GM18507 (cell line): Measurements from ENCODE around the gene PUM2.
"Not testable (repeated sequence)": the region's sequence is repeated elsewhere in the genome, so short reads cannot be mapped to it uniquely, and the experiment has no call there.

Source experiments
- DNase-seq: peaks from one replicate; pipeline ENCODE4 v3.0.0; 2011; ENCODE audit warnings: low read depth; ENCODE audit not compliant: insufficient read length; ENCODE audit errors: extremely low spot score
- FAIRE-seq: peaks from 2 replicates; lab custom pipeline; 2011; peaks lifted over from hg19 to GRCh38; lab: Jason Lieb, UNC

The PUM2 gene, protein sequence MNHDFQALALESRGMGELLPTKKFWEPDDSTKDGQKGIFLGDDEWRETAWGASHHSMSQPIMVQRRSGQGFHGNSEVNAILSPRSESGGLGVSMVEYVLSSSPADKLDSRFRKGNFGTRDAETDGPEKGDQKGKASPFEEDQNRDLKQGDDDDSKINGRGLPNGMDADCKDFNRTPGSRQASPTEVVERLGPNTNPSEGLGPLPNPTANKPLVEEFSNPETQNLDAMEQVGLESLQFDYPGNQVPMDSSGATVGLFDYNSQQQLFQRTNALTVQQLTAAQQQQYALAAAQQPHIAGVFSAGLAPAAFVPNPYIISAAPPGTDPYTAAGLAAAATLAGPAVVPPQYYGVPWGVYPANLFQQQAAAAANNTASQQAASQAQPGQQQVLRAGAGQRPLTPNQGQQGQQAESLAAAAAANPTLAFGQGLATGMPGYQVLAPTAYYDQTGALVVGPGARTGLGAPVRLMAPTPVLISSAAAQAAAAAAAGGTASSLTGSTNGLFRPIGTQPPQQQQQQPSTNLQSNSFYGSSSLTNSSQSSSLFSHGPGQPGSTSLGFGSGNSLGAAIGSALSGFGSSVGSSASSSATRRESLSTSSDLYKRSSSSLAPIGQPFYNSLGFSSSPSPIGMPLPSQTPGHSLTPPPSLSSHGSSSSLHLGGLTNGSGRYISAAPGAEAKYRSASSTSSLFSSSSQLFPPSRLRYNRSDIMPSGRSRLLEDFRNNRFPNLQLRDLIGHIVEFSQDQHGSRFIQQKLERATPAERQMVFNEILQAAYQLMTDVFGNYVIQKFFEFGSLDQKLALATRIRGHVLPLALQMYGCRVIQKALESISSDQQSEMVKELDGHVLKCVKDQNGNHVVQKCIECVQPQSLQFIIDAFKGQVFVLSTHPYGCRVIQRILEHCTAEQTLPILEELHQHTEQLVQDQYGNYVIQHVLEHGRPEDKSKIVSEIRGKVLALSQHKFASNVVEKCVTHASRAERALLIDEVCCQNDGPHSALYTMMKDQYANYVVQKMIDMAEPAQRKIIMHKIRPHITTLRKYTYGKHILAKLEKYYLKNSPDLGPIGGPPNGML

DNA sequence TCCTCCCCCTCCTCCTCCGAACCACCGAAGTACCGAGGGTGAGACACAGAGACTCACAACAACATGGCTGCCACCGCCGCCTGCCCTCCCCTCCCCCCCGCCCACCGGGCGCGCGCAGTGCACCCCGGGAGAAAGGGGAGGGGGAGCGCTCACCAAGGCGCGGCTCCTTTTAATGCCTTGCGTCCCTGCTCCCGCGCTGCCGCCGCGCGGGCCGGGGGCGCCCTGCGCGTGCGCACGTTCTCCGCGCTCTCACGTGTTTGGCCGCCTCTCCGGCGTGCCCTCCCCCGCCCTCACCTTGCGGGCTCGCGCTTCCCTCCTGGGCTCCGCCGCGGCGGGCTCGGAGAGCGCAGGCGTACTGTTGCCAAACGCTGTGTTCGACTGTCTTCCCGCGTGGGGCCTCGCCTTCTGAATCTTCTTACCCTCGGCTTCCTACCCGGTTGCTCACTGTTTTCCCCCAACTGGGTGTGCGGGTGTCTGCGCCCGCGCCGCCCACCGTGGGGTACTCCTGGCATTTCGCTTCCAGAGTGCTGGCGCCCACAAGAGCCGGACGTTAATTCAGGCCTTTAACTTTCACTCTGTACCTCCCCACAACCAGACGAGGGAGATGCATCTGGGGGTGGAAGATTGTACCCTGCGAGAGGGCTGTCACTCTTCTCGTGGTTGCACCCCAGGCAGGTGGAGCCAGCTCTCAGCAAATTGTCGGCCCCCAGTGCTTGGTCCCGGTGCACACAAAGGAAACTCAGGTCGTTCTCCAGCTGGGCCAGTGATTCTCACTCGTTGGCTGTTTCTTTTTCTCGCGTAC, at the start of gene PUM2:
Gene PUM2 (minus strand): TSS at position 92 of the 802 bp plus-strand sequence. CDS start 23,484 bp downstream, outside the sequence.
- FAIRE-seq (peak; percentile 89), DNase-seq (peak; percentile 93)

DNA sequence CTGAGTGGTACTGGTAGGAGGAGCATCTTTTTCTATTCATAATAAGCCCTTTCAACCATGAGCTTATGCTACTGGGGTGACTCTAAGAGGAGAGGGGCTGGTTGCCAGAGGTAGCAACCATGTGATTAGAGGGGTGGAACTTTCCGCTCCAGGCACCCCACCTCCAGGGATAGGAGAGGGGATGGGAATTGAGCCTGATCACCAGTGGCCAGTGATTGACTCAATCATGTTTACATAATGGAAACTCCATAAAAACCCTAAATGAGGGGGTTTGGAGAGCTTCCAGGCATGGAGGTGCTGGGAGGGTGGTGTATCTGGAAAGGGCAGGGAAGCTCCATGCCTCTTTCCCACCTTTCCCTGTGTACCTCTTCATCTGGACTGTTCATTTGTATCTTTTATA, 49.7 kb upstream of the PUM2 start:
- no peak for FAIRE-seq
- DNase-seq: no peak

DNA sequence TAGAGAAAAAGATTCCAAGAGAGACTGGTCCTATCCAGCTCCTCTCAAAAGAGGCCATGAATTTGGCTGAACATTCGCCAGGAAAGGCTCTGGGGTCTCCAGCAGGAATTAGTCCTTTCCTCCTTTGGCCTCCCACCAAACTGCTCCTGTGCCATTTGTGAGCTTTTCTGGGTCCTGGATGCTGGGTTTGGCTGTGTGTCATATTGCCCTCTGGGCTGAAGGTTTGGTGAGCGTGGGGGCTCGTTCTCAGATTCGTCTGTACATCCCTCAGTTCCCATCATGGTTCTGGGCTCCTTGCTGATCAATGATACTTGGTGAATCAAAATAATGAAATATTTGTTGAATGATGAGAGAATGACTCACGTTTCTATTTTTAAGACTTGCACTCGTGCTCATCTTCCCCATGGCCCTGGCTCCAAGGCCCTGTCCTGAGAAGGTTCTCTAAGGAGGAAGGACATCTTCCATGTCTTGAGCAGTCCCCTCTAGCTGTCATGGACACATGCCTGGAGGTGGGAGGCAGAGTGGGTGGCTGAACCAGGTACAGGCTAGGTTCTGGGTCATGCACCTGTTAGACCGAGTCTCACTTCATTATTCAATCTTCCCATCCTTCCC, 48.4 kb upstream of the PUM2 start:
- DNase-seq (no peak), FAIRE-seq (no peak)

DNA sequence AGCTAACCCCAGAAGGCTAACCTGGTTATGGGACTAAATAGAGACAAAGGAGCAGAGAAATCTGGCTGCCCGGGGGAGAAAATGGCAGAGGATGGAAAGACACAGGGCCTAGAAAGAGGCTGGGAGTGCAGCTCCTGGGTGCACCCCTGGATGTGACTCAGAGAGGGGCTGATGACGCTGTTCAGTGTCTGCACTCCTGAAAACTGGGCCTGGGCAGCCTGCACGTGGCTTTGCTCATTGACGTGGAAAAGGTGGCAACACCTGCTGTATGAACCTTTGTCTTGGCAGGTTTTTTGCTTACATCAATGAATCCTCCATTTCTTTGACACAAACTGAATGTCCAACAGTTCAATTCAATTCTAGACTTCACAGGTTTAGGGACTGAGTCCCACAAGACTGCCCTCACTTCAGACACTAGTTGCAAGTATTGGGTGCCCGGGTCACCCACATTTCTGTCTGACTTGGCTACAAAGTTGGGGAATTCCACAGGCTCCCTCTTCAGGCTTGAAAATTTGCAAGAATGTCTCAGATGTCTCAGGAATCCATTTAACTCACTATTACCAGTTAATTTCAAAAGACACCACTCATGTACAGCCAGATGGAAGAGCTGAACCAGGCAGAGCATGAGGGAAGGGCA, 47.3 kb upstream of the PUM2 start:
- DNase-seq (no peak), FAIRE-seq (no peak)

DNA sequence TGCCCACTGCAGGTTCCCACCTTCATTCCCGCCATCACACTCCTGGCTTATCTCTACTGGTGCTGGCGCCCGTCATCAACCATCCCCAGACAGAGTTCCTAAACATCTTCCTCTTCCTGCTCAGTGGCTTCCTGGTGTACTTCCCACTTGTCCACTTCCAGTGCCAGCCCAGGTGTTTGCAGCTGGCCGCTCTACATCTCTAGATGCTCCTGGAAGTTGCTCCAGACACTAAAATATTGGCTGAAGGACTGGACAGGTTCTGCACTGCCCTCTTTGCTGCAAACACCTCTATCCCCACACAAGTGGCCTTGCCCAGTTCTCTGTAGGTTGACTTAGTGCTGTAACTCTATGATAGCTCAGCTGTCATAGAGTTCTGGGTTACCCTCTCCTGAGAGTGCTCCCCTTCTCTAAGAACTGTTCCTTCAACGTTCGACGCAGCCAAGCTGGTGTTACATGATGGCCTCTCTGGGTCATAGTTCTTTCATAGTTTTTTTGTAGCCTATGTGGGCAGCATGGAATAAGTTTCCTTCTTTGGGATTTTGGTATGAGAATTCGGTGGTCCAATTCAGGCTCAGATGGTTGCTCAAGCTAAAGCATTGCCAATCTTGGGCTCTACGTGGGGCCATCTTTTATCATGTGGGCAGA, 45.8 kb upstream of the PUM2 start:
- DNase-seq: no peak
- FAIRE-seq: peak; percentile 15

DNA sequence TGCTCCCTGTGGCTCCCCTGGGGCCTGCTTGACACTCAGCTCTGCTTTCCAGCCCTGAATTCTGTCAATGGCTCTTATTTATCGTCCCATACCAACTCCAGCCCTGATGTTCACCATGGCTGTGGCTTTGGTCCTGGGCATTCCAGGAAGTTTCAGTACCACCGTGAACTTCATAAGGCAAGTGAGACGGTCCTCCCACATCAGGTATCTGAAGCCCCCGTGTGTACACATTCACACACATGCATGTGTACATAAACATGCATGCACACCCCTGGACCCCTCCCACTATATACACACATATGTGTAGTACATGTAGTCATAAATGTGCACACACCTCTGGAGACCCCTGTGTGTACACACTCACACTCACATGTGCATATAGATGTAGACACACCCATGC, 43.3 kb upstream of the PUM2 start:
- FAIRE-seq (no peak), DNase-seq (no peak)

DNA sequence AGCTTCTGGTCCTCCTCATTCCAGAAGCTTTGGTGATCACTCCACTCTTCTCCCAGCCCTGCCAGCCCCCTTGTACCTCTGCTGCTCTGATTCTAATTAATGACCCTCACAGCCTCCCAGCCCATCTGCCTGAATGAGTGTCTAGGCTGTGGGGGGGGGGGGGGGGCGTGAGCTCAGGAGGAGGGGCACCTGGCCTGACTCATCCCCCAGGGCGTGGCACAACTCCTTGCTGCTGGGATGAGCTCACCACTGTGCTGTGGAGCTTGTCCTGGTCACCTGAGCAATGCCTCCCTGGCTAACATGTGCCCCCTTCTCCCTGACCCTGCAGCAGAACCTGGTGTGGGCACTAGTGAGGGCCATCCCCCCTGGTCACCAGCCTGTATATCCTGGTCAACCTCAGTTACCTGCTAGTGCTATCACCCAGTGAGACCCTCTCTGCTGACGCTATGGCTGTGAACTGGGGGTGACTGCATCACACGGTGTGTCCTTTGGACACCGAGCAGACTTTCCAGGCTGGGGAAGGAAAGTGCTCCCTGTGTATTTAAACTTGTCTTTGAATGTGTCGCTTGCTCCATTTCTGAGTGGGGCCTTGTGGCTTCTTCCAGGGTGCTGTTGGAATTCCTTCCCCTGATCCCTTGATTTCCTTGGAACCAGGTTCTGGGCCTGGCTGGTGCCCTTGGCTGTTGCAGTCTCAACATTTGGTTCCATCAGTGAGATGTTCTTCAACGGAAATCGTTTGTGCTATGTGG, 41.5 kb upstream of the PUM2 start:
- no peak for FAIRE-seq

DNA sequence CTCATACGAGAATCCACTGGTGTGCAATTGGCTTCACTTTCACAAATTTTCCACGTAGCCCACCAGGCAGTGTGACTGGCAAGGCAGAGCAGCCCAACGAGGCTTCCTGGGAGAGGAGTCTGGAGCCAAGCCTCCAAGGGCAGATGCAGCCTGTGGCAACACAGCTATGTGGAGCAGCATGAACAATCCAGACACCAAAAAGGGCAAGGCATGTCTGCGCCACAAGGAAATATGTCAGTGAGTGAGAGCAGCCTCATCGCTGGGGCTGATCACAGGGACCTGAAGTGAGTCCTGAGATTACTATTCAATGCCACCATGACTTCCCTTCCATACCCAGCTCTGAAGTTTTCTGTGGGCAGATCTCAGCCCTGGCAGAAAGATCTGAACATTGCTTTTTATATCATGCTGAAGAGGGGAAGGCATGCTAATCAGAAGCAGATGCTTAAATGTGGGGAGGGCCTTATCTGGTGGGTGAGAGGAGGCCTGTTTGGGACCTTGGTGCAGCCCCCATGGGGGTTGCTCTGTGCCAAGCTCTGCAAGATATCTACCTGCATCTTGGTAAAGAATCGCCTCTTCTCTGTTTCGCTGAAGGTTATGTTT, 40.0 kb upstream of the PUM2 start:
- FAIRE-seq: no peak
- no peak for DNase-seq

More for the DNA sequence above, 41.5 kb upstream of the PUM2 start:
- DNase-seq: no peak

DNA sequence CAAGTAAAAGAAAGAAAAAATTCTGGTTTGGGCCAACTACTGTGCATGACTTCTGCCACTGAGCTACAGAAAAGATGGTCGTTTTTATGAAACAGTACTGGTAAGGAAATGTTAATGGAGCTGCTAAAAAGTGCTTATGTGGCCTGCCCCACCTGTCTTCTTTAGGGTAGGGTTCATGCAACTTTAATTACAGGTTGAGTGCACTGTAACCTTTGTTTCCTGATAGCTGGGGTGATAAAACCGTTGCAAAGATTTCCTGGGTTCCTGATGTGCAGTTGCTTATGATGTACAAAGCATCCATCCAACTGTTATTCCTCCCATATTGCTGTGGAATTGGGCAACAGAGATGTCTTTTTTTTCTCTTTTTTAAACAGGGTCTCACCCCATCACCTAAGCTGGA, 34.3 kb upstream of the PUM2 start:
- FAIRE-seq (no peak), DNase-seq (no peak)

DNA sequence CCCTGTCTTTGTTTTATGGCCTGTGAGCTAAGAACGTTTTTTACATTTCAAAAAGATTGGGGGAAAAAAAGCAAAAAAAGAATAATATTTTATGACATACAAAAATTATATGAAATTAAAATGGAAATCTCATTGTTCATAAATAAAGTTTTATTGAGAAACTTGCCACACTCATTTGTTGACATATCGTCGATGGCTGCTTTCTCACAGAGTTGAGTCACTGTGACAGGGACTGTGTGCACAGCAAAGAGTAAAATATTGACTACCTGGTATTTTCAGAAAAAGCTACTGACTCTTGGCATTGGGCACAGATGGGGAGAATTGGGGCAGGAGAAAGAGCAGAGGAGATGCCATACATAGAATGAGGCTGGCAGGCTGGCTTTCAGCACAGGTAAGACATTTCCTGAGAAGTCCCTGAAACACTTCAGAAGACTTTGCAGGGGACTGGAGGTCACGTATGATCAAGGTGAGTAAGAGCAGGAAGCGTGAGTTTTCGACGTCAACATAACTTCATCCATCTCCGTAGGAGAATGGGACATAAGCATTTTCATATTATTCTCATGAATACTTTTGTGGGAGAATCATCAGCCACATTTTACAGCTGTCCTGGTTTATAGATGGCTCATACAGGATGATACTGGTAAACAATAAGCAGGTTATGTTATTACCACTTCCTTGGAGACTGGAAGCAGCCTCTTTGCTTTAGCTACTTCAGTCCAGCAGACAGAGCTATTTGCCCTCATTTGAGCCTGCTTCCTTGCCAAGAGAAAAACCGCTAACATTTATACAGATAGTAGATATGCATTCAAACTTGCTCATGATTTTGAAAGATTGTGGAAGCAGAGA, 32.5 kb upstream of the PUM2 start:
- DNase-seq: no peak
- FAIRE-seq: no peak

DNA sequence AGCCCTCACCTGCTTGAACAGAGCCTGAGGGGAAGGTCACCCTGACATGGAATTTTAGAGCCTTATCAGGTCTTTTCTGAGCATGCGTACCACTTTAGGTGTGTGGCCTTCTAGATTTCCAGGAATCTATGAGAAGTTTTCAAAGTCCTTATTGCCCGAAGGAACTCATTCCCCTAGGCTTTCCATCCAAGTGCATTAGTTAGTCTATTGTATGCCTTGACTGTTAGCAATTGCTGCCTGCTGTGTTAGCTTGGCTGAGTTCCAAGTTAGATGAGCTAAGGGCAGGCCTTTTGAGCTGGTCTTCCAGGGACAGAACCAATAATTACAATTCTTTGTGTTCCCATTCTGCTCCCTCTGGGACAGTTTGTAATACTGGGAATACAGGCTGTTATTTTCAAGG, 30.8 kb upstream of the PUM2 start:
- FAIRE-seq: no peak
- DNase-seq: no peak

DNA sequence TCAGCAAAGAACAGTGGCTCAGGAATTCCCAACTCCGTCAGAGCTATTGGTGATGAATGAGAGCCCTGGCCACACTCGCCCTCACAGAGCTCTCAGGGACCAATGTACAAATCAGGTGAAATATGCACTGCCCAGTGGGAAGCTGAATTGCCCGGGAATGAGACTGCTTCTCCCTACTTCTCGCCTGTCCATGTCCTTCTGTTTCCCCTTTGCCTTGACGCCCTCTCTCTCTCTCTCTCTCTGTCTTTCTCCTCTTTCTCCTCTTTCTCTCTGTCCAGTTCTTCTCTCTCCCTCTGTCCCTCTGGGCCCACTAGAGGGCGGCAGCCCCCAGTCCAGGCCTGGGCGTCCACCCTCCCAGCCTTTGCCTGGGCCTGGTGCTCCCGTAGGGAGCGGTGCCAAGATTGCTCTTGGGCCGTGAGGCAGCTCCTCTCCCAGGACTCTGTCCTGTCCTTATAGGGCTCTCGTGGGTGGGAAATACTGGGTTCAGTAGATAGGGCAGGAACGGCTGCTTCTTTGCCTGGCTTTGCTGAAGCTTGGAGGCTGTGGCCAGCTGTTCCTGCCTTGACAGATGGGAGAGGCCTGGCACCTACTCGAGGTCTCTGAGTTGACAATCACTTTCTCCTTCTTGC, 28.4 kb upstream of the PUM2 start:
- FAIRE-seq (no peak), DNase-seq (no peak)

DNA sequence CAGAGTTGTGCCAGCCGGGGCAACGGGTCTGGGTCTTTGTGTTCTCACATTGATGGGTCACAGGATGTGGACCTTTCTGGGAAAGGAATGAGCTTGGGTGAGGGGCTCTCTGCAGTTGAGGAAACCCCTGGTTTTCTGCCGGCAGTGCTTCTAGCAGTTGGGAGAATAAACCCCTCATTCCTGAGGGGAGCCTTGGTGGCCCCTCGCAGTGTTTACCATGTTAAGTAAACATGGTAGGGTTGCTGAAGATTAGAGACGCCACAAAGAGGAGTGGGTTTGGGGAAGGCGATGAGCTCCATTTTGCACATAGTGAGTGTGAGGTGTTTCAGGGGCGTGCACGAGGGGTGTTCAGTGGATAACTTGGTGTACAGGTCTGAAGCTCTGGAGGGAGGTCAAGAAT, 27.7 kb upstream of the PUM2 start:
- FAIRE-seq (no peak), DNase-seq (no peak)

DNA sequence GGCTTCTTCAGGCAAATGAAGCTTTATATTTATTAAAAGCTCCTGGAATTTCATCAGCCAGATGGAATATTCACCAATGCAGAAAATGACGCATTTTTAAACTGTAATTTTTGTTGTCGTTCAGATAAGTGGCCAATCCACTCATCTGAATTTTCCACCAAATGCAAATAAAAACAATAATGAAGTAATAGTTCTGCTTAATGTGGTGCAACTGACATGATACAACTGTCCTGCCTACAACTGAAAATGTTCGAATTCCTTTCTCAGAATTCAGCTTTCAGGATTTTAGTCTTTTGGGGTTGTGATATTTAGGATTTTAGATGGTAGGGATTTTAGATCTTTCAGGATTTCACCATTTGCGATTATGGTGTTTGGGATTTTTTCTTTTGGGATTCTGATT, 27.1 kb upstream of the PUM2 start:
- DNase-seq (no peak), FAIRE-seq (no peak)

DNA sequence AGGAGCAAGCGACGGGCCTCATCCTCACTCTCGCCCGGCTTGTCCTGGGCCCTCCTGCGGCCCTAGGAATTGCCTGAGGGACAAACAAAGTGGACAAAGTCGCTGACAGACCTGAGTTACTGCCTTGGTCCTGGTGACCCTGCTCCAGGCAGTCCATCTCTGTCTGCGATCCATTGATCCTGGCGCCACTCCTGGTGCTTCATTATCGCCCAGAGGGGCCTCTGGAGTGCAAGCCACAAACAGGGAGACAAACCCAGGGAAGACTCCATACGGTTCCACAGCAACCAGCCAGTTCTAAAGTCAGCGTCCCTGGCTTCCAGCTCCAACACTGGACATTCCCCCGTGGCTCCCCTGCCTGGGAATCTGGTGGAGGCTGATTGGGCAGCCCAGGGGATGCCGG, 24.3 kb upstream of the PUM2 start:
- DNase-seq, FAIRE-seq: not testable (repeated sequence)
